GM12878 (cell line): ENCODE results near the gene PEMT. TPM values are rescaled to one million over a fixed set of nuclear protein-coding genes. Genes with fewer than 3 reads are reported as not detected.

Experiments
- BACH1 ChIP-seq: fragments of 450-650 bp; IDR thresholded peaks from 2 replicates; pipeline ENCODE4 v1.6.1; 2017; ENCODE audit warnings: mild to moderate bottlenecking, borderline replicate concordance
- BHLHE40 ChIP-seq, 2 experiments: fragments of 450-650 bp in 1 of 2; IDR thresholded peaks; 2 replicates each; pipeline ENCODE4 v1.6.1; 2011 to 2017; ENCODE audit warnings: low read depth in 2 of 2, borderline replicate concordance in 1 of 2, improper control_type of control experiment in 1 of 2, low read length in 1 of 2, mild to moderate bottlenecking in 1 of 2
- BMI1 ChIP-seq: fragments of 450-650 bp; IDR thresholded peaks from 2 replicates; pipeline ENCODE4 v1.6.1; 2016; ENCODE audit warnings: mild to moderate bottlenecking, moderate library complexity, borderline replicate concordance
- CBX5 ChIP-seq: sonication (generic); IDR thresholded peaks from 2 replicates; pipeline ENCODE4 v1.6.1; 2016; ENCODE audit warnings: low read depth, moderate library complexity, mild to moderate bottlenecking, inconsistent platforms
- EP300 ChIP-seq, 2 experiments: fragments of 150-350 bp in 1 of 2; IDR thresholded peaks; 2 replicates each; pipeline ENCODE4 v1.6.1; 2011 to 2012; ENCODE audit warnings: low read depth in 2 of 2, low read length in 2 of 2, borderline replicate concordance in 1 of 2, improper control_type of control experiment in 1 of 2, inconsistent platforms in 1 of 2; ENCODE audit not compliant: control insufficient read depth in 1 of 2
- FOXK2 ChIP-seq: fragments of 450-650 bp; IDR thresholded peaks from 2 replicates; pipeline ENCODE4 v1.6.1; 2017; ENCODE audit warnings: mild to moderate bottlenecking, moderate library complexity
- JUND ChIP-seq: IDR thresholded peaks from 2 replicates; pipeline ENCODE4 v1.6.1; 2012; ENCODE audit warnings: low read depth, mild to moderate bottlenecking, low read length, improper control_type of control experiment, moderate library complexity
- NFYA ChIP-seq: IDR thresholded peaks from 2 replicates; pipeline ENCODE4 v1.6.1; 2011; ENCODE audit warnings: low read depth, mild to moderate bottlenecking, low read length, improper control_type of control experiment, borderline replicate concordance
- RUNX3 ChIP-seq: IDR thresholded peaks from 2 replicates; pipeline ENCODE4 v1.6.1; 2012; ENCODE audit warnings: low read length, inconsistent platforms
- SIX5 ChIP-seq: IDR thresholded peaks from 2 replicates; pipeline ENCODE4 v1.6.1; 2011; ENCODE audit warnings: mild to moderate bottlenecking, low read depth, low read length, moderate library complexity; ENCODE audit not compliant: severe bottlenecking
- SMAD5 ChIP-seq: IDR thresholded peaks from 2 replicates; pipeline ENCODE4 v1.6.1; 2016; ENCODE audit warnings: antibody characterized with exemption, low read depth
- SREBF2 ChIP-seq: IDR thresholded peaks from 2 replicates; pipeline ENCODE4 v1.6.1; 2012; ENCODE audit warnings: mild to moderate bottlenecking, low read length
- TCF12 ChIP-seq: IDR thresholded peaks from 2 replicates; pipeline ENCODE4 v1.6.1; 2011; ENCODE audit warnings: low read depth, mild to moderate bottlenecking, low read length
- polyA plus RNA-seq, 11 experiments: library from polyadenylated mRNA; depleted of rRNA in 4 of 11; unstranded in 6 of 11; stranded (reverse) in 5 of 11; fragments of >200 nt; fragmentation: Nextera tagmentation in 4 of 11; fragmentation: Illumina TruSeq in 1 of 11; extraction: Ambion mirVana in 4 of 11; extraction: Trizol in 1 of 11; gene quantifications; 1 replicate in 1 of 11; 2 replicates in 10 of 11; pipeline versions ENCODE4 v1.2.1 to v1.2.3, GENCODE V29; 2011 to 2016; ENCODE audit warnings: inconsistent platforms in 2 of 11, missing spikeins in 2 of 11, low read depth in 1 of 11
- total RNA-seq, 4 experiments: library from RNA; depleted of rRNA in 3 of 4; stranded (reverse); fragments of >200 nt in 3 of 4; fragmentation: Illumina TruSeq in 1 of 4; extraction: Trizol in 1 of 4; gene quantifications; 2 replicates each; pipeline versions ENCODE4 v1.2.1 to v1.2.3, GENCODE V29; 2013 to 2021
- TF ChIP-seq, protein P1 (sequence below): fragments of 150-350 bp; IDR thresholded peaks from 2 replicates; pipeline ENCODE4 v1.6.1; 2016; ENCODE audit warnings: low read depth, low read length
- TF ChIP-seq, protein P2 (sequence below): fragments of 450-650 bp; IDR thresholded peaks from 2 replicates; pipeline ENCODE4 v1.6.1; 2016; ENCODE audit warnings: mild to moderate bottlenecking
- TF ChIP-seq, protein P3 (sequence below): IDR thresholded peaks from 2 replicates; pipeline ENCODE4 v1.6.1; 2012; ENCODE audit warnings: low read depth, low read length, improper control_type of control experiment
- TF ChIP-seq, protein P4 (sequence below): fragments of 450-650 bp; IDR thresholded peaks from 2 replicates; pipeline ENCODE4 v1.6.1; 2016; ENCODE audit warnings: mild to moderate bottlenecking, moderate library complexity, borderline replicate concordance

The PEMT gene
- total and polyA plus RNA-seq, 10 of the 15 experiments (the other 5 are each of a cell fraction or from before 2014, with no cell fraction given) = 2.8 to 44.7 (median 25.4) TPM

DNA sequence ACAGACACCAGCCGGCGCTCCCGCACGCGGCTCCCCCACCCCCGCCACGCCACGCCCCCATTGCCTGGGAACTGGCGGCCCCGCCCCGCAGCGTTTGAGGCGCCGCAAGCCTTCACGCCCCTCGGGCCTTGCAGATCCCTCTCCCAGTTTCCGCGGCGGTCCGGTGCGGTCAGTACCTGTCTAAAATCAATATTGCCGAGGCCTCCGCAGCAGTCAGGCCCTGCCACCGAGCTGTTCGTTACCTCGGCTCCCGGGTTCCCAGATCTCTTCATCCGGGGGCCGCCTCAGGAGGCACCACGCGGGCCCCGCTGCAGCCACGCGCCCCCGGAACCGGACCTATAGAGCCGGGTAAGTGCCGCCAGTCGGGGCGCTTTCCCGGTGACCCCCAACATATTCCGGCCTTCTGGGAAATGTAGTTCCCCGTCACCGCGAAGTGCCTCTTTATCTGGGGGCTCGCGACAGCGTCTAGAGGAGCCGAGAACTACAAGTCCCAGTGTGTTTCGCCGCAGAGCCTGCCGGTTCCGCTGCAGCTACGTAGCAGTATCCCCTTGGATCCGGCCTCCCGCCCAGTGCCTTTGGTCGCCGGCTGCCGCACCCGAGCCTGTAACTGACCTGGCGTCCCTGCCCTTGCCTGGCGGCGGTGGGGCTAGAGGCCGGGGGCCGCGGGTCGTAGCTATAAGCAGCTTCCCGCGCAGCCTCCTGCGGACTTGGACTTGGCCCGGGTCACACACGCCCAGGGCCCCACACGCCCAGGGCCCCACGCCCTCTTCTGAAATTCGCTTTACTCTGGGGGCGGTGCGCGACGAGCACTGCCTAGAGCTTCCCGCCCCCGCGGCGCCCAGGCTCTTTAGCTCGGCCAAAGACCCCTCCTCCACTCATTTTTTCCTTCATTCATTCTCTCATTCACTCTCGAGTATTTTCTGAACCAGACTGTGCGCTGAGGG lies at the start of gene PEMT (continued):
- TF ChIP-seq, protein P1, sequence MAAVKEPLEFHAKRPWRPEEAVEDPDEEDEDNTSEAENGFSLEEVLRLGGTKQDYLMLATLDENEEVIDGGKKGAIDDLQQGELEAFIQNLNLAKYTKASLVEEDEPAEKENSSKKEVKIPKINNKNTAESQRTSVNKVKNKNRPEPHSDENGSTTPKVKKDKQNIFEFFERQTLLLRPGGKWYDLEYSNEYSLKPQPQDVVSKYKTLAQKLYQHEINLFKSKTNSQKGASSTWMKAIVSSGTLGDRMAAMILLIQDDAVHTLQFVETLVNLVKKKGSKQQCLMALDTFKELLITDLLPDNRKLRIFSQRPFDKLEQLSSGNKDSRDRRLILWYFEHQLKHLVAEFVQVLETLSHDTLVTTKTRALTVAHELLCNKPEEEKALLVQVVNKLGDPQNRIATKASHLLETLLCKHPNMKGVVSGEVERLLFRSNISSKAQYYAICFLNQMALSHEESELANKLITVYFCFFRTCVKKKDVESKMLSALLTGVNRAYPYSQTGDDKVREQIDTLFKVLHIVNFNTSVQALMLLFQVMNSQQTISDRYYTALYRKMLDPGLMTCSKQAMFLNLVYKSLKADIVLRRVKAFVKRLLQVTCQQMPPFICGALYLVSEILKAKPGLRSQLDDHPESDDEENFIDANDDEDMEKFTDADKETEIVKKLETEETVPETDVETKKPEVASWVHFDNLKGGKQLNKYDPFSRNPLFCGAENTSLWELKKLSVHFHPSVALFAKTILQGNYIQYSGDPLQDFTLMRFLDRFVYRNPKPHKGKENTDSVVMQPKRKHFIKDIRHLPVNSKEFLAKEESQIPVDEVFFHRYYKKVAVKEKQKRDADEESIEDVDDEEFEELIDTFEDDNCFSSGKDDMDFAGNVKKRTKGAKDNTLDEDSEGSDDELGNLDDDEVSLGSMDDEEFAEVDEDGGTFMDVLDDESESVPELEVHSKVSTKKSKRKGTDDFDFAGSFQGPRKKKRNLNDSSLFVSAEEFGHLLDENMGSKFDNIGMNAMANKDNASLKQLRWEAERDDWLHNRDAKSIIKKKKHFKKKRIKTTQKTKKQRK = no peak
- TF ChIP-seq, protein P2, sequence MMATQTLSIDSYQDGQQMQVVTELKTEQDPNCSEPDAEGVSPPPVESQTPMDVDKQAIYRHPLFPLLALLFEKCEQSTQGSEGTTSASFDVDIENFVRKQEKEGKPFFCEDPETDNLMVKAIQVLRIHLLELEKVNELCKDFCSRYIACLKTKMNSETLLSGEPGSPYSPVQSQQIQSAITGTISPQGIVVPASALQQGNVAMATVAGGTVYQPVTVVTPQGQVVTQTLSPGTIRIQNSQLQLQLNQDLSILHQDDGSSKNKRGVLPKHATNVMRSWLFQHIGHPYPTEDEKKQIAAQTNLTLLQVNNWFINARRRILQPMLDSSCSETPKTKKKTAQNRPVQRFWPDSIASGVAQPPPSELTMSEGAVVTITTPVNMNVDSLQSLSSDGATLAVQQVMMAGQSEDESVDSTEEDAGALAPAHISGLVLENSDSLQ = peak; percentile 39; the same call in 1 of the 2 replicates
- no peak for TF ChIP-seq NFYA
- TF ChIP-seq TCF12 = 0 out of 2 replicates have a peak, but pooled peaks have one; percentile 43
- TF ChIP-seq SMAD5 = 0 out of 2 replicates have a peak, but pooled peaks have one; percentile 51
- no peak for TF ChIP-seq BMI1
- no peak for TF ChIP-seq EP300 (IDR thresholded peaks at IDR 0.05; ENCODE audit: borderline replicate concordance in 1 of 2, control insufficient read depth in 1 of 2, low read depth in 2 of 2, low read length in 2 of 2)
- TF ChIP-seq, protein P3, sequence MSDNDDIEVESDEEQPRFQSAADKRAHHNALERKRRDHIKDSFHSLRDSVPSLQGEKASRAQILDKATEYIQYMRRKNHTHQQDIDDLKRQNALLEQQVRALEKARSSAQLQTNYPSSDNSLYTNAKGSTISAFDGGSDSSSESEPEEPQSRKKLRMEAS = peak; percentile 89
- TF ChIP-seq FOXK2 = no peak
- TF ChIP-seq CBX5 = 0 out of 2 replicates have a peak, but pooled peaks have one; percentile 54
- TF ChIP-seq, protein P4, sequence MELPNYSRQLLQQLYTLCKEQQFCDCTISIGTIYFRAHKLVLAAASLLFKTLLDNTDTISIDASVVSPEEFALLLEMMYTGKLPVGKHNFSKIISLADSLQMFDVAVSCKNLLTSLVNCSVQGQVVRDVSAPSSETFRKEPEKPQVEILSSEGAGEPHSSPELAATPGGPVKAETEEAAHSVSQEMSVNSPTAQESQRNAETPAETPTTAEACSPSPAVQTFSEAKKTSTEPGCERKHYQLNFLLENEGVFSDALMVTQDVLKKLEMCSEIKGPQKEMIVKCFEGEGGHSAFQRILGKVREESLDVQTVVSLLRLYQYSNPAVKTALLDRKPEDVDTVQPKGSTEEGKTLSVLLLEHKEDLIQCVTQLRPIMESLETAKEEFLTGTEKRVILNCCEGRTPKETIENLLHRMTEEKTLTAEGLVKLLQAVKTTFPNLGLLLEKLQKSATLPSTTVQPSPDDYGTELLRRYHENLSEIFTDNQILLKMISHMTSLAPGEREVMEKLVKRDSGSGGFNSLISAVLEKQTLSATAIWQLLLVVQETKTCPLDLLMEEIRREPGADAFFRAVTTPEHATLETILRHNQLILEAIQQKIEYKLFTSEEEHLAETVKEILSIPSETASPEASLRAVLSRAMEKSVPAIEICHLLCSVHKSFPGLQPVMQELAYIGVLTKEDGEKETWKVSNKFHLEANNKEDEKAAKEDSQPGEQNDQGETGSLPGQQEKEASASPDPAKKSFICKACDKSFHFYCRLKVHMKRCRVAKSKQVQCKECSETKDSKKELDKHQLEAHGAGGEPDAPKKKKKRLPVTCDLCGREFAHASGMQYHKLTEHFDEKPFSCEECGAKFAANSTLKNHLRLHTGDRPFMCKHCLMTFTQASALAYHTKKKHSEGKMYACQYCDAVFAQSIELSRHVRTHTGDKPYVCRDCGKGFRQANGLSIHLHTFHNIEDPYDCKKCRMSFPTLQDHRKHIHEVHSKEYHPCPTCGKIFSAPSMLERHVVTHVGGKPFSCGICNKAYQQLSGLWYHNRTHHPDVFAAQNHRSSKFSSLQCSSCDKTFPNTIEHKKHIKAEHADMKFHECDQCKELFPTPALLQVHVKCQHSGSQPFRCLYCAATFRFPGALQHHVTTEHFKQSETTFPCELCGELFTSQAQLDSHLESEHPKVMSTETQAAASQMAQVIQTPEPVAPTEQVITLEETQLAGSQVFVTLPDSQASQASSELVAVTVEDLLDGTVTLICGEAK = peak; percentile 99
- peak in 1 of 2 experiments; percentile 49; a peak in 2 of 4 replicates for TF ChIP-seq BHLHE40 (IDR thresholded peaks at IDR 0.05; ENCODE audit: borderline replicate concordance in 1 of 2, low read depth in 2 of 2, low read length in 1 of 2)
- TF ChIP-seq SIX5 = peak; percentile 98
- TF ChIP-seq SREBF2 = no peak
- peak; percentile 84 for TF ChIP-seq RUNX3
- no peak for TF ChIP-seq JUND
- 0 out of 2 replicates have a peak, but pooled peaks have one; percentile 30 for TF ChIP-seq BACH1
